Endothelial cell of umbilical vein (primary cell): ENCODE measurements around the gene SPINK5. TPM values are rescaled to one million over a fixed set of nuclear protein-coding genes. Genes with fewer than 3 reads are reported as not detected.

Experiments used
- BruUV-seq: library from RNA; stranded (reverse); fragments of 400-500 nt; replicated peaks from 2 replicates; lab custom pipeline; 2021; lab: Mats Ljungman, UMichigan
- CTCF ChIA-PET: fragments of 300-600, 350-600 bp; sonication (Branson Sonifier 250); formaldehyde crosslinking; loops from one replicate; lab custom pipeline; 2021; ENCODE audit warnings: antibody characterized with exemption, inconsistent platforms; lab: Charles Lee
- POLR2A ChIA-PET: fragments of 300-600, 350-600 bp; sonication (Branson Sonifier 250); formaldehyde crosslinking; loops from one replicate; lab custom pipeline; 2021; ENCODE audit warnings: antibody characterized with exemption, inconsistent platforms; lab: Charles Lee
- DNase-seq: peaks from one replicate; pipeline ENCODE4 v3.0.0-alpha.2; 2011; ENCODE audit warnings: low read depth, low spot score
- FAIRE-seq: peaks from 2 replicates; lab custom pipeline; 2011; peaks lifted over from hg19 to GRCh38; lab: Jason Lieb, UNC
- H2AFZ ChIP-seq: 2 replicates; pipeline ENCODE4 v1.6.0; 2012; ENCODE audit warnings: low read depth, low read length, control low read depth, inconsistent platforms
- H3K27ac ChIP-seq: 2 replicates; pipeline ENCODE4 v1.5.1; 2011; ENCODE audit warnings: low read depth, mild to moderate bottlenecking, control low read depth, low read length, moderate library complexity; ENCODE audit not compliant: insufficient read depth
- H3K27me3 ChIP-seq, 2 experiments: 2 replicates each; pipeline versions ENCODE4 v1.6.0 to v1.6.1; 2011; ENCODE audit warnings: low read length in 2 of 2, mixed read lengths in 1 of 2; ENCODE audit not compliant: control insufficient read depth in 2 of 2, insufficient read depth in 2 of 2
- H3K36me3 ChIP-seq, 2 experiments: 2 replicates in 1 of 2; 3 replicates in 1 of 2; pipeline ENCODE4 v1.5.1; 2011; ENCODE audit warnings: low read length in 2 of 2, mild to moderate bottlenecking in 1 of 2, moderate library complexity in 1 of 2; ENCODE audit not compliant: control insufficient read depth in 2 of 2, insufficient read depth in 2 of 2; ENCODE audit errors: extremely low read depth in 1 of 2
- H3K4me1 ChIP-seq: 3 replicates; pipeline ENCODE4 v1.5.1; 2011; ENCODE audit warnings: mild to moderate bottlenecking, low read length; ENCODE audit not compliant: control insufficient read depth, insufficient read depth; ENCODE audit errors: extremely low read depth
- H3K4me2 ChIP-seq: 2 replicates; pipeline ENCODE4 v1.6.1; 2011; ENCODE audit warnings: low read length, control low read depth, mixed read lengths; ENCODE audit not compliant: insufficient read depth
- H3K4me3 ChIP-seq, 3 experiments: fragments of 200-600 bp in 1 of 3; sonication (generic), shearing (Covaris generic) in 1 of 3; replicated peaks in 1 of 3; 2 replicates each; pipeline ENCODE4 v1.5.1; 2011 to 2016; ENCODE audit warnings: control low read depth in 3 of 3, low read length in 3 of 3, mild to moderate bottlenecking in 2 of 3, inconsistent platforms in 1 of 3, low read depth in 1 of 3, moderate library complexity in 1 of 3; ENCODE audit not compliant: insufficient read depth in 1 of 3
- H3K79me2 ChIP-seq: 2 replicates; pipeline ENCODE4 v1.6.0; 2012; ENCODE audit warnings: low read length, inconsistent platforms; ENCODE audit not compliant: control insufficient read depth, insufficient read depth
- H3K9ac ChIP-seq: replicated peaks from 2 replicates; pipeline ENCODE3; 2011; ENCODE audit warnings: low read length, control low read depth; ENCODE audit not compliant: insufficient read depth; ENCODE audit errors: extremely low read depth
- H3K9me1 ChIP-seq: replicated peaks from 3 replicates; pipeline ENCODE4 v1.6.0; 2011; ENCODE audit warnings: mild to moderate bottlenecking, low read length; ENCODE audit not compliant: control insufficient read depth, insufficient read depth; ENCODE audit errors: extremely low read depth
- H3K9me3 ChIP-seq: replicated peaks from 2 replicates; pipeline ENCODE4 v1.5.1; 2012; ENCODE audit warnings: low read length, inconsistent platforms; ENCODE audit not compliant: control insufficient read depth, insufficient read depth
- H4K20me1 ChIP-seq: replicated peaks from 2 replicates; pipeline ENCODE3; 2011; ENCODE audit warnings: mild to moderate bottlenecking, low read length; ENCODE audit not compliant: control insufficient read depth, insufficient read depth; ENCODE audit errors: extremely low read depth
- EZH2 ChIP-seq: IDR thresholded peaks from 2 replicates; pipeline ENCODE4 v1.6.1; 2012; ENCODE audit warnings: borderline replicate concordance, low read depth, mild to moderate bottlenecking, moderate library complexity, low read length, inconsistent platforms; ENCODE audit not compliant: severe bottlenecking
- JUN ChIP-seq: IDR thresholded peaks from 2 replicates; pipeline ENCODE4 v1.6.1; 2011; ENCODE audit warnings: borderline replicate concordance, low read depth; ENCODE audit not compliant: insufficient read length, insufficient read depth
- POLR2AphosphoS5 ChIP-seq: IDR thresholded peaks from 2 replicates; pipeline ENCODE4 v1.6.1; 2012; ENCODE audit warnings: low read depth, mild to moderate bottlenecking, control low read depth, low read length, moderate library complexity; ENCODE audit not compliant: insufficient read depth
- dilution Hi-C: fragments of 300-500 bp; cut with MboI; formaldehyde crosslinking; loops from one replicate; pipeline ENCODE4 v1.15.0; 2019; ENCODE audit warnings: low sequenced_read_pairs; ENCODE audit not compliant: extremely low pct_ligation_motif_present
- intact Hi-C: fragments of 100-400 bp; cut with micrococcal nuclease; formaldehyde crosslinking; loops from one replicate; pipeline ENCODE4 v1.10.0; 2022
- polyA plus RNA-seq, 4 experiments: library from polyadenylated mRNA; depleted of rRNA in 3 of 4; stranded (reverse) in 3 of 4; unstranded in 1 of 4; fragments of >200 nt; gene quantifications; 2 replicates each; pipeline versions ENCODE4 v1.2.1 to v1.2.3, GENCODE V29; 2011 to 2012; ENCODE audit warnings: missing spikeins in 1 of 4
- total RNA-seq: library from RNA; stranded (reverse); gene quantifications from 2 replicates; pipeline ENCODE4 v1.2.3, GENCODE V29; 2021

The SPINK5 gene
- total and polyA plus RNA-seq, 2 donors (not counting 3 experiments of a cell fraction or from before 2014, with no cell fraction given) = 0.12 to 0.91 TPM

GRCh38 chr5:148033134-148033533 lies 30.6 kb upstream of the SPINK5 start:
- intact Hi-C loops = no loop called here
- Histone ChIP-seq H3K79me2 (no peaks in the 10 kb centered on the region), H3K9me3 (no peaks in the 10 kb centered on the region), H3K36me3 (no peaks in the 10 kb centered on the region), H3K4me1 (no peaks in the 10 kb centered on the region), H3K27ac (no peak overlapping the region), H2AFZ (no peak overlapping the region), H4K20me1 (no peaks in the 10 kb centered on the region), H3K27me3 (no peaks in the 10 kb centered on the region), H3K4me2 (no peak overlapping the region), H3K9me1 (no peaks in the 10 kb centered on the region), H3K4me3 (no peak overlapping the region), H3K9ac (no peak overlapping the region)
- no TSS peak for BruUV-seq
- FAIRE-seq = no peak
- ChIA-PET POLR2A (no interaction called here), CTCF (interaction anchor here (1.4 kb wide), 1 partner anchor 11 kb away, joined by 4 read pairs; no protein-coding TSS in a partner anchor)
- dilution Hi-C loops = no loop called here
- TF ChIP-seq EZH2 = no peak
- no peak for DNase-seq

- no TSS peak for BruUV-seq
- Histone ChIP-seq H2AFZ (no peak overlapping the region), H3K9me3 (no peaks in the 10 kb centered on the region), H3K4me2 (no peak overlapping the region), H3K27me3 (no peaks in the 10 kb centered on the region), H3K4me3 (no peak overlapping the region), H3K36me3 (no peaks in the 10 kb centered on the region), H3K27ac (no peak overlapping the region), H4K20me1 (no peaks in the 10 kb centered on the region), H3K9me1 (no peaks in the 10 kb centered on the region), H3K9ac (no peak overlapping the region), H3K79me2 (no peaks in the 10 kb centered on the region), H3K4me1 (no peaks in the 10 kb centered on the region)
- dilution Hi-C loops = no loop called here
- intact Hi-C loops = no loop called here
- TF ChIP-seq JUN (no peak), POLR2AphosphoS5 (no peak), EZH2 (no peak)
- no peak for DNase-seq
- no peak for FAIRE-seq
- ChIA-PET CTCF (no interaction called here), POLR2A (no interaction called here)
Measured at GRCh38 chr5:148035676-148036075, 28.1 kb upstream of the SPINK5 start.
